Fibroblast of villous mesenchyme (primary cell): Measurements from ENCODE around the gene SLC12A6. TPM values are rescaled to one million over a fixed set of nuclear protein-coding genes. Genes with fewer than 3 reads are reported as not detected.

Source experiments
- DNase-seq: peaks from one replicate; pipeline ENCODE4 v3.0.0-alpha.2; 2010; ENCODE audit warnings: low read depth
- H3K4me3 ChIP-seq: 2 replicates; pipeline ENCODE4 v1.5.1; 2011; ENCODE audit warnings: low read depth, mild to moderate bottlenecking, low read length
- CTCF ChIP-seq: IDR thresholded peaks from 2 replicates; pipeline ENCODE4 v1.5.1; 2012; ENCODE audit warnings: low read depth, mild to moderate bottlenecking, low read length; ENCODE audit not compliant: insufficient read depth
- total RNA-seq: library from RNA; depleted of rRNA; stranded (reverse); fragments of >200 nt; gene quantifications from 2 replicates; pipeline ENCODE4 v1.2.3, GENCODE V29; 2012

SLC12A6 gene
- total RNA-seq, 1 donor, result 12.5 TPM

- DNase-seq, result peak; percentile 93
- TF ChIP-seq CTCF, result no peak
- H3K4me3 ChIP-seq, result no peak overlapping the region
Observed at GRCh38 chr15:34271493-34271892, 66.1 kb downstream of the SLC12A6 start.

GRCh38 chr15:34266751-34267150 lies 70.8 kb downstream of the SLC12A6 start:
- no peak overlapping the region for H3K4me3 ChIP-seq
- no peak for TF ChIP-seq CTCF
- no peak for DNase-seq

- no peak overlapping the region for H3K4me3 ChIP-seq
- no peak for DNase-seq
- no peak for TF ChIP-seq CTCF
Observed at GRCh38 chr15:34264076-34264475, 73.5 kb downstream of the SLC12A6 start.

- TF ChIP-seq CTCF, result no peak
- no peak for DNase-seq
- H3K4me3 ChIP-seq, result no peak overlapping the region
Observed at GRCh38 chr15:34262362-34262761, 75.2 kb downstream of the SLC12A6 start.

GRCh38 chr15:34259566-34259965 lies 78.0 kb downstream of the SLC12A6 start:
- no peak for DNase-seq
- H3K4me3 ChIP-seq, result no peak overlapping the region
- no peak for TF ChIP-seq CTCF

GRCh38 chr15:34258151-34258550 lies 79.4 kb downstream of the SLC12A6 start:
- H3K4me3 ChIP-seq, result no peak overlapping the region
- no peak for TF ChIP-seq CTCF
- DNase-seq, result no peak

- no peak overlapping the region for H3K4me3 ChIP-seq
- DNase-seq, result no peak
- no peak for TF ChIP-seq CTCF
Observed at GRCh38 chr15:34252545-34252944, 85.0 kb downstream of the SLC12A6 start.
